CD4-positive, alpha-beta T cell (primary cell): Measurements from ENCODE around the gene TRPM5. TPM values are rescaled to one million over a fixed set of nuclear protein-coding genes. Genes with fewer than 3 reads are reported as not detected.

Source experiments
- ATAC-seq: fragments of 200-7000 bp; cut with Tn5 transposase; one replicate; pipeline ENCODE4 v1.10.0; 2022; ENCODE audit warnings: mild to moderate bottlenecking; ENCODE audit not compliant: poor library complexity
- CTCF ChIA-PET: fragments of 350-600 bp; sonication (Branson Sonifier 250); formaldehyde crosslinking; loops from one replicate; lab custom pipeline; 2021; ENCODE audit warnings: antibody characterized with exemption, inconsistent platforms; lab: Charles Lee
- POLR2A ChIA-PET: fragments of 350-600 bp; sonication (Branson Sonifier 250); formaldehyde crosslinking; loops from one replicate; lab custom pipeline; 2021; ENCODE audit warnings: antibody characterized with exemption, inconsistent platforms; lab: Charles Lee
- DNase-seq, 14 experiments: peaks; one replicate each; pipeline ENCODE4 v3.0.0-alpha.2; 2013 to 2020; ENCODE audit warnings: mixed read lengths in 2 of 14
- H3K27ac ChIP-seq, 2 donors: one replicate each; pipeline versions ENCODE4 v1.5.1 to v1.7.0; 2013; ENCODE audit warnings: low read length in 2 of 2, low read depth in 1 of 2, mild to moderate bottlenecking in 1 of 2
- H3K27me3 ChIP-seq, 2 experiments: 1 replicate in 1 of 2; 2 replicates in 1 of 2; pipeline versions ENCODE4 v1.6.1 to v1.7.0; 2013; ENCODE audit warnings: low read length in 2 of 2, control low read depth in 1 of 2, mild to moderate bottlenecking in 1 of 2, moderate library complexity in 1 of 2; ENCODE audit not compliant: insufficient read depth in 2 of 2, control insufficient read depth in 1 of 2
- H3K36me3 ChIP-seq: one replicate; pipeline ENCODE4 v1.6.1; 2013; ENCODE audit warnings: low read length, control low read depth; ENCODE audit not compliant: insufficient read depth
- H3K4me1 ChIP-seq: one replicate; pipeline ENCODE4 v1.6.1; 2013; ENCODE audit warnings: low read length, control low read depth; ENCODE audit not compliant: insufficient read depth
- H3K4me3 ChIP-seq: one replicate; pipeline ENCODE4 v1.5.1; 2013; ENCODE audit warnings: mild to moderate bottlenecking, low read length, moderate library complexity
- H3K9me3 ChIP-seq, 2 experiments: 1 replicate in 1 of 2; 2 replicates in 1 of 2; pipeline versions ENCODE4 v1.6.1 to v1.7.0; 2013; ENCODE audit warnings: low read length in 2 of 2, mild to moderate bottlenecking in 2 of 2, control low read depth in 1 of 2, moderate library complexity in 1 of 2; ENCODE audit not compliant: control insufficient read depth in 1 of 2, insufficient read depth in 1 of 2
- H3K27ac Mint-ChIP-seq: one replicate; pipeline ENCODE4 v1.8.0; 2020; ENCODE audit warnings: mixed read lengths
- H3K27me3 Mint-ChIP-seq: one replicate; pipeline ENCODE4 v1.8.0; 2021; ENCODE audit warnings: mixed read lengths
- H3K36me3 Mint-ChIP-seq: one replicate; pipeline ENCODE4 v1.8.0; 2021; ENCODE audit warnings: low read depth, mixed read lengths
- H3K4me1 Mint-ChIP-seq: one replicate; pipeline ENCODE4 v1.8.0; 2021; ENCODE audit warnings: low read depth, mixed read lengths
- H3K4me3 Mint-ChIP-seq: one replicate; pipeline ENCODE4 v1.8.0; 2020; ENCODE audit warnings: mild to moderate bottlenecking, mixed read lengths
- H3K9me3 Mint-ChIP-seq: one replicate; pipeline ENCODE4 v1.8.0; 2020; ENCODE audit warnings: mixed read lengths
- intact Hi-C, 2 experiments: fragments of 100-400 bp; cut with DNase I in 1 of 2; cut with micrococcal nuclease in 1 of 2; formaldehyde crosslinking; loops; one replicate each; pipeline versions ENCODE4 v1.15.1 to v1.9.0; 2023 to 2025; cut with DNase I, micrococcal nuclease
- total RNA-seq, 174 experiments: library from RNA in 2 of 174; stranded (reverse) in 2 of 174; gene quantifications; one replicate each; pipeline ENCODE4 v1.2.3 and lab custom pipeline; 2021 to 2026
- TF ChIP-seq, protein P1 (sequence below): fragments of 200-600 bp; IDR thresholded peaks from one replicate; pipeline ENCODE4 v1.8.0; 2022; ENCODE audit warnings: antibody characterized with exemption, mild to moderate bottlenecking

Gene TRPM5
- total RNA-seq, 2 experiments from 2014 or later: 0.91 to 1.3 TPM

DNA sequence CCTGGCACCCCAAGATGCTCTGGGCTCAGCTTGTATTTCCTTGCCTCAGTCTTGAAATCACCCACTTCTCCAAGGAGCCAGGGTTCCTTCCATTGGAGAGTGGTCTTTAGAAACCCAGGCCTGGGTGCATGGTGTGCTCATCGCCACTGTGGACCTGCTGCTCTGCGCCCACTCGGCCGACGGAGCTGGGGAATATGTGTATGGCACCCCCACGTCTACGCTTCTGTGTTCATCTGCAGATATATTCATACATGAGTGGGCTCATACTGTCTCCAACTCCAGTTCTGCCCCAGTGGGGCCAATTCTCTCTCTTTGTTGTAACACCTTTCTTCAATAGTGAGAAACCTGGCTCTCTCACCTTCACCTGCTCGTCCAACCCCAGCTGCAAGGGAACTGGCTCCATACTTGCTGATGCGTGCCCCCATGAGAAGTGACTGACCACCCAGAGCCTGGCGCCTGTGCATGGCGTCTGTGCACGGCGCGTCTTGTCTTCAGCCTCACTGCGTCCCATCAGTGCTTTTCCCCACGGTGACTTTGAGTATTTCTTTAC lies 40.3 kb upstream of the TRPM5 start:
- Histone ChIP-seq H3K9me3 (peaks cover 15 to 27% of the 10 kb centered on the region in 2 experiments), H3K27me3 (no peaks in the 10 kb centered on the region), H3K4me1 (peaks cover 8% of the 10 kb centered on the region), H3K36me3 (peaks cover 11% of the 10 kb centered on the region), H3K4me3 (no peak overlapping the region), H3K27ac (no peak overlapping the region)
- CTCF ChIA-PET: no interaction called here
- Mint-ChIP-seq H3K27me3 (no peaks in the 10 kb centered on the region), H3K36me3 (peaks cover 87% of the 10 kb centered on the region), H3K9me3 (peaks cover 16% of the 10 kb centered on the region), H3K4me1 (peaks cover 38% of the 10 kb centered on the region), H3K27ac (no peak overlapping the region), H3K4me3 (no peak overlapping the region)
- TF ChIP-seq, protein P1, sequence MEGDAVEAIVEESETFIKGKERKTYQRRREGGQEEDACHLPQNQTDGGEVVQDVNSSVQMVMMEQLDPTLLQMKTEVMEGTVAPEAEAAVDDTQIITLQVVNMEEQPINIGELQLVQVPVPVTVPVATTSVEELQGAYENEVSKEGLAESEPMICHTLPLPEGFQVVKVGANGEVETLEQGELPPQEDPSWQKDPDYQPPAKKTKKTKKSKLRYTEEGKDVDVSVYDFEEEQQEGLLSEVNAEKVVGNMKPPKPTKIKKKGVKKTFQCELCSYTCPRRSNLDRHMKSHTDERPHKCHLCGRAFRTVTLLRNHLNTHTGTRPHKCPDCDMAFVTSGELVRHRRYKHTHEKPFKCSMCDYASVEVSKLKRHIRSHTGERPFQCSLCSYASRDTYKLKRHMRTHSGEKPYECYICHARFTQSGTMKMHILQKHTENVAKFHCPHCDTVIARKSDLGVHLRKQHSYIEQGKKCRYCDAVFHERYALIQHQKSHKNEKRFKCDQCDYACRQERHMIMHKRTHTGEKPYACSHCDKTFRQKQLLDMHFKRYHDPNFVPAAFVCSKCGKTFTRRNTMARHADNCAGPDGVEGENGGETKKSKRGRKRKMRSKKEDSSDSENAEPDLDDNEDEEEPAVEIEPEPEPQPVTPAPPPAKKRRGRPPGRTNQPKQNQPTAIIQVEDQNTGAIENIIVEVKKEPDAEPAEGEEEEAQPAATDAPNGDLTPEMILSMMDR: no peak
- DNase-seq (no peak), ATAC-seq (no peak)
- intact Hi-C loops: loop anchor here in 1 of 2 experiments (5.0 kb wide), 1 partner anchor 37 kb away; the partner anchor contains the start of gene KCNQ1
- POLR2A ChIA-PET: no interaction called here

DNA sequence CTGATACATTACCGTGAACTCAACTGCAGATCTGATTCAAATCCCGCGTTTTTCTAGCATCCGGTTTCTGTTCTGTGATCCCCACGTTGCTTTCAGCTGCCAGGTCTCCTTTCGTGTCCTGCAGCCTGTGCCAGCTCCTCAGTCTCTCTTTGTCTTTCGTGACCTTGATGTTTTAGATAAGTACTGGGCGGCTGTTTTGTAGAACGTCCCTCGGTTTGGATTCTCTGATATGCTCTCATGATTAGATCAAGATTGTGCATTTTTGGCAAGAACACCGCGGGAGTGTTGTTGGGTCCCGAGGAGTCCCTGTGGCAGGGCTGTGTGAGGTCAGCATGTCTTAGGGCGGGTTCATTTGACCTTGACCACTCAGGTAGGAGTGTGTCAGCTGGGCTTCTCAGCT lies 39.1 kb upstream of the TRPM5 start:
- Histone ChIP-seq H3K4me1 (peaks cover 8% of the 10 kb centered on the region), H3K27ac (no peak overlapping the region), H3K9me3 (peaks cover 14 to 22% of the 10 kb centered on the region in 2 experiments), H3K27me3 (no peaks in the 10 kb centered on the region), H3K4me3 (no peak overlapping the region), H3K36me3 (peaks cover 10% of the 10 kb centered on the region)
- TF ChIP-seq, protein P1: no peak
- DNase-seq (no peak), ATAC-seq (no peak)
- Mint-ChIP-seq H3K9me3 (peaks cover 12% of the 10 kb centered on the region), H3K27ac (no peak overlapping the region), H3K36me3 (peaks cover 88% of the 10 kb centered on the region), H3K4me1 (peaks cover 38% of the 10 kb centered on the region), H3K4me3 (no peak overlapping the region), H3K27me3 (no peaks in the 10 kb centered on the region)
- CTCF ChIA-PET: no interaction called here
- POLR2A ChIA-PET: no interaction called here
- intact Hi-C loops: loop anchor here in 1 of 2 experiments (5.0 kb wide), 1 partner anchor 36 kb away; the partner anchor contains the start of gene KCNQ1

DNA sequence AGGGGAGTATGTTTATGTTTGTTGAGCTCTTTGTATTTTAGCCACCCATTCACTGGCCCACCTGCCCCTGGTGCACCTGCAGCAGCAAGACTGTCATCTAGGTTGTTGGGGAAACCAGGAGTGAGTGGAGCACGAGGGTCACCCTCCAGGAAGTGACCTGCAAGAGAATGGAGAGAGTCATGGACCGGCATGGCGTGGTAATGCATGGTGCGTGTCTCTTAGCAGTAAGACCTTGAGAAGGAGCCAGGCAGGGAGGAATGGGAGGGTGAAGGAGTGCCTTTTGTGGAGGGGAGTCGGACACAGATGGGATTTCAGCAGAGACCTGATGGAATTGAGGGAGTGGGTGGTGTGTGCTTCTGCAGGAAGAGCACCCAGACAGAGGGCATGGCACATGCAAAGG lies 38.4 kb upstream of the TRPM5 start:
- peaks cover 10% of the 10 kb centered on the region for H3K36me3 ChIP-seq
- no peak overlapping the region for H3K4me3 ChIP-seq
- ChIA-PET POLR2A (no interaction called here), CTCF (no interaction called here)
- DNase-seq (no peak), ATAC-seq (no peak)
- intact Hi-C loops: loop anchor here in 1 of 2 experiments (5.0 kb wide), 1 partner anchor 35 kb away; the partner anchor contains the start of gene KCNQ1
- Mint-ChIP-seq H3K27ac (no peak overlapping the region), H3K36me3 (peaks cover 88% of the 10 kb centered on the region), H3K4me3 (no peak overlapping the region), H3K4me1 (peaks cover 38% of the 10 kb centered on the region), H3K9me3 (peaks cover 7% of the 10 kb centered on the region), H3K27me3 (no peaks in the 10 kb centered on the region)
- TF ChIP-seq, protein P1: no peak
- no peak overlapping the region for H3K27ac ChIP-seq
- peaks cover 15 to 18% of the 10 kb centered on the region in 2 experiments for H3K9me3 ChIP-seq
- peaks cover 8% of the 10 kb centered on the region for H3K4me1 ChIP-seq
- H3K27me3 ChIP-seq: no peaks in the 10 kb centered on the region
